Neural progenitor cell (in vitro differentiated cells): Measurements from ENCODE around the gene RALY.

Experiments used
- EZH2 ChIP-seq: fragments of 200-600 bp; sonication (generic); IDR thresholded peaks from 2 replicates; pipeline ENCODE4 v1.6.1; 2017; ENCODE audit warnings: antibody characterized with exemption, mild to moderate bottlenecking, moderate library complexity
- TF ChIP-seq, protein P1 (sequence below): fragments of 200-600 bp; sonication (generic); IDR thresholded peaks from 2 replicates; pipeline ENCODE4 v1.5.1; 2017; ENCODE audit warnings: antibody characterized with exemption, mild to moderate bottlenecking

DNA sequence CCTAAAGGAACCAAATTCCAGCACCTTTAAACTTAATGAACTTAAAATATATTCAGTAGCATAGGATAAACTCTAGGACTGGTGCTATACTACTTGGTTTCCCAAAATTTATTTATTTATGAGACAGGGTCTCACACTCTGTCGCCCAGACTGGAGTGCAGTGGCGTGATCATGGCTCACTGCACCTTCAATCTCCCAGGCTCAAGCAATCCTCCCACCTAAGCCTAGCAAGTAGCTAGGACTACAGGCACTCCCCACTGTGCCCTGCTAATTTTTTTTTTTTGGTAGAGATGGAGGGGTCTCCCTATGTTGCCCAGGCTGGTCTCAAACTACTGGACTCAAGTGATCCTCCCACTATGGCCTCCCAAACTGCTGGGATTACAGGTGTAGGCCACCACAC is 96.9 kb downstream of the RALY start:
- TF ChIP-seq, protein P1, sequence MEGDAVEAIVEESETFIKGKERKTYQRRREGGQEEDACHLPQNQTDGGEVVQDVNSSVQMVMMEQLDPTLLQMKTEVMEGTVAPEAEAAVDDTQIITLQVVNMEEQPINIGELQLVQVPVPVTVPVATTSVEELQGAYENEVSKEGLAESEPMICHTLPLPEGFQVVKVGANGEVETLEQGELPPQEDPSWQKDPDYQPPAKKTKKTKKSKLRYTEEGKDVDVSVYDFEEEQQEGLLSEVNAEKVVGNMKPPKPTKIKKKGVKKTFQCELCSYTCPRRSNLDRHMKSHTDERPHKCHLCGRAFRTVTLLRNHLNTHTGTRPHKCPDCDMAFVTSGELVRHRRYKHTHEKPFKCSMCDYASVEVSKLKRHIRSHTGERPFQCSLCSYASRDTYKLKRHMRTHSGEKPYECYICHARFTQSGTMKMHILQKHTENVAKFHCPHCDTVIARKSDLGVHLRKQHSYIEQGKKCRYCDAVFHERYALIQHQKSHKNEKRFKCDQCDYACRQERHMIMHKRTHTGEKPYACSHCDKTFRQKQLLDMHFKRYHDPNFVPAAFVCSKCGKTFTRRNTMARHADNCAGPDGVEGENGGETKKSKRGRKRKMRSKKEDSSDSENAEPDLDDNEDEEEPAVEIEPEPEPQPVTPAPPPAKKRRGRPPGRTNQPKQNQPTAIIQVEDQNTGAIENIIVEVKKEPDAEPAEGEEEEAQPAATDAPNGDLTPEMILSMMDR = no peak
- no peak for TF ChIP-seq EZH2
